WTC11 (cell line): ENCODE results near the gene PCIF1. TPM values are rescaled to one million over a fixed set of nuclear protein-coding genes. Genes with fewer than 3 reads are reported as not detected.

Experiments used
- ATAC-seq: fragments of 200-7000 bp; cut with Tn5 transposase; 2 replicates; pipeline ENCODE4 v1.10.0; 2021; ENCODE audit warnings: mild to moderate bottlenecking, moderate library complexity
- CTCF ChIA-PET: fragments of 300-600 bp; sonication (Branson Sonifier 250); formaldehyde crosslinking; loops from one replicate; lab custom pipeline; 2021; ENCODE audit warnings: antibody characterized with exemption; lab: Charles Lee
- POLR2A ChIA-PET: fragments of 350-600 bp; sonication (Branson Sonifier 250); formaldehyde crosslinking; loops from one replicate; lab custom pipeline; 2021; ENCODE audit warnings: antibody characterized with exemption; lab: Charles Lee
- DNase-seq: peaks from one replicate; pipeline ENCODE4 v3.0.0; 2021; ENCODE audit warnings: low spot score
- H3K27ac Mint-ChIP-seq: 2 replicates; pipeline ENCODE4 v1.8.0; 2021; ENCODE audit warnings: mixed read lengths
- H3K27me3 Mint-ChIP-seq: 2 replicates; pipeline ENCODE4 v1.8.0; 2021; ENCODE audit warnings: low read depth, mild to moderate bottlenecking, moderate library complexity, mixed read lengths
- H3K36me3 Mint-ChIP-seq: 2 replicates; pipeline ENCODE4 v1.8.0; 2021; ENCODE audit warnings: mixed read lengths
- H3K4me1 Mint-ChIP-seq: 2 replicates; pipeline ENCODE4 v1.8.0; 2022; ENCODE audit warnings: mixed read lengths
- H3K4me3 Mint-ChIP-seq: 2 replicates; pipeline ENCODE4 v1.8.0; 2021; ENCODE audit warnings: mild to moderate bottlenecking, moderate library complexity, mixed read lengths
- H3K9me3 Mint-ChIP-seq: 2 replicates; pipeline ENCODE4 v1.8.0; 2021; ENCODE audit warnings: mixed read lengths
- AR ChIP-seq: fragments of 250-450 bp; sonication (Bioruptor Pico); IDR thresholded peaks from 2 replicates; pipeline ENCODE4 v1.9.0; 2021; ENCODE audit warnings: mild to moderate bottlenecking
- ATF2 ChIP-seq: sonication (generic); formaldehyde crosslinking; IDR thresholded peaks from 2 replicates; pipeline ENCODE4 v1.8.1; 2022; ENCODE audit warnings: low read depth, missing genetic modification reagents, borderline replicate concordance
- ATF3 ChIP-seq: sonication (generic); formaldehyde crosslinking; conservative IDR thresholded peaks from 2 replicates; pipeline ENCODE4 v1.8.1; 2022; ENCODE audit warnings: mild to moderate bottlenecking, missing genetic modification reagents
- ETV6 ChIP-seq: sonication (generic); formaldehyde crosslinking; IDR thresholded peaks from 2 replicates; pipeline ENCODE4 v1.8.1; 2022; ENCODE audit warnings: mild to moderate bottlenecking, missing genetic modification reagents
- FOXJ3 ChIP-seq: sonication (generic); formaldehyde crosslinking; IDR thresholded peaks from 2 replicates; pipeline ENCODE4 v1.9.0; 2021; ENCODE audit warnings: missing genetic modification reagents, mild to moderate bottlenecking, borderline replicate concordance
- FOXP1 ChIP-seq: sonication (generic); formaldehyde crosslinking; IDR thresholded peaks from 2 replicates; pipeline ENCODE4 v1.8.0; 2022; ENCODE audit warnings: missing genetic modification reagents, mild to moderate bottlenecking, moderate library complexity, borderline replicate concordance
- GABPB1 ChIP-seq: sonication (generic); formaldehyde crosslinking; IDR thresholded peaks from 2 replicates; pipeline ENCODE4 v1.8.1; 2023; ENCODE audit warnings: mild to moderate bottlenecking, missing genetic modification reagents
- GRHL2 ChIP-seq: fragments of 250-450 bp; sonication (Bioruptor Pico); IDR thresholded peaks from 2 replicates; pipeline ENCODE4 v1.8.0; 2022; ENCODE audit warnings: mild to moderate bottlenecking, moderate library complexity; ENCODE audit not compliant: insufficient replicate concordance, severe bottlenecking
- HMGXB4 ChIP-seq: sonication (generic); formaldehyde crosslinking; IDR thresholded peaks from 2 replicates; pipeline ENCODE4 v1.8.1; 2023; ENCODE audit warnings: mild to moderate bottlenecking, moderate library complexity, missing genetic modification reagents
- MYBL2 ChIP-seq: sonication (generic); formaldehyde crosslinking; IDR thresholded peaks from 2 replicates; pipeline ENCODE4 v1.8.1; 2023; ENCODE audit warnings: mild to moderate bottlenecking, moderate library complexity, missing genetic modification reagents
- NFE2L1 ChIP-seq: sonication (generic); formaldehyde crosslinking; IDR thresholded peaks from 2 replicates; pipeline ENCODE4 v1.8.1; 2023; ENCODE audit warnings: missing genetic modification reagents
- NFYB ChIP-seq: sonication (generic); formaldehyde crosslinking; conservative IDR thresholded peaks from 2 replicates; pipeline ENCODE4 v1.8.0; 2022; ENCODE audit warnings: low read depth, missing genetic modification reagents
- NR2C2 ChIP-seq: sonication (generic); formaldehyde crosslinking; IDR thresholded peaks from 2 replicates; pipeline ENCODE4 v1.8.0; 2022; ENCODE audit warnings: mild to moderate bottlenecking, missing genetic modification reagents
- USF1 ChIP-seq: sonication (generic); formaldehyde crosslinking; IDR thresholded peaks from 2 replicates; pipeline ENCODE4 v1.8.0; 2022; ENCODE audit warnings: mild to moderate bottlenecking, missing genetic modification reagents
- USF2 ChIP-seq: sonication (generic); formaldehyde crosslinking; IDR thresholded peaks from 2 replicates; pipeline ENCODE4 v1.8.1; 2023; ENCODE audit warnings: mild to moderate bottlenecking, missing genetic modification reagents, moderate library complexity
- ZNF219 ChIP-seq: sonication (generic); formaldehyde crosslinking; IDR thresholded peaks from 2 replicates; pipeline ENCODE4 v1.8.0; 2023; ENCODE audit warnings: missing genetic modification reagents, mild to moderate bottlenecking, borderline replicate concordance
- ZNF263 ChIP-seq: sonication (generic); formaldehyde crosslinking; IDR thresholded peaks from 2 replicates; pipeline ENCODE4 v1.8.1; 2022; ENCODE audit warnings: low read depth, mild to moderate bottlenecking, moderate library complexity, missing genetic modification reagents
- ZNF425 ChIP-seq: fragments of 250-450 bp; sonication (Bioruptor Pico); conservative IDR thresholded peaks from 2 replicates; pipeline ENCODE4 v1.9.0; 2021; ENCODE audit warnings: mild to moderate bottlenecking
- total RNA-seq: library from RNA; stranded (reverse); gene quantifications from 3 replicates; pipeline ENCODE4 v1.2.3, GENCODE V29; 2021

PCIF1 gene
- total RNA-seq, 1 experiment from 2014 or later, result 42.2 TPM

GRCh38 chr20:45911486-45912343 lies 22.8 kb upstream of the PCIF1 start, which contains the start of gene PLTP (continued):
- 0 out of 2 replicates have a peak, but pooled peaks have one; percentile 38 for TF ChIP-seq ZNF263 (CRISPR knock-in tag)
- 0 out of 2 replicates have a peak, but pooled peaks have one; percentile 51 for TF ChIP-seq MYBL2 (CRISPR knock-in tag)
- TF ChIP-seq USF1 (CRISPR knock-in tag), result peak; percentile 86
- TF ChIP-seq HMGXB4, result peak; percentile 58
- no peak for TF ChIP-seq FOXJ3 (CRISPR knock-in tag)
- no peak for TF ChIP-seq AR (CRISPR knock-in tag)

GRCh38 chr20:45912344-45912682 lies 22.2 kb upstream of the PCIF1 start:
- CTCF ChIA-PET, result interaction anchor here (1.1 to 2.7 kb wide), 4 partner anchors 21 to 57 kb away, joined by 4 to 13 read pairs (median 8); partner anchors contain the start of gene NEURL2
- peak overlapping the region; percentile 85 for H3K4me3 Mint-ChIP-seq
- H3K4me1 Mint-ChIP-seq, result peaks cover 14% of the 10 kb centered on the region
- ATAC-seq, result no peak
- no peaks in the 10 kb centered on the region for H3K9me3 Mint-ChIP-seq
- POLR2A ChIA-PET, result interaction anchor here (0.6 to 3.1 kb wide), 5 partner anchors 22 to 1275 kb away, joined by 3 to 43 read pairs (median 4); partner anchors contain the start of genes CTSA, NEURL2 and PCIF1
- peaks cover 22% of the 10 kb centered on the region for H3K36me3 Mint-ChIP-seq
- no peak for DNase-seq
- TF ChIP-seq ATF2 (CRISPR knock-in tag) (no peak), USF2 (no peak), AR (CRISPR knock-in tag) (no peak), GRHL2 (no peak), HMGXB4 (no peak), ZNF219 (CRISPR knock-in tag) (no peak), ETV6 (CRISPR knock-in tag) (no peak), ATF3 (CRISPR knock-in tag) (no peak), NR2C2 (CRISPR knock-in tag) (no peak), MYBL2 (CRISPR knock-in tag) (no peak), ZNF425 (no peak), GABPB1 (CRISPR knock-in tag) (no peak), NFE2L1 (CRISPR knock-in tag) (no peak), FOXP1 (CRISPR knock-in tag) (no peak), NFYB (CRISPR knock-in tag) (no peak)
- H3K27me3 Mint-ChIP-seq, result 0 out of 2 replicates have a peak, but pooled peaks cover 3% of the 10 kb centered on the region
- no peak overlapping the region for H3K27ac Mint-ChIP-seq
